ENCODE measurements around the gene SH3BP2. TPM values are rescaled to one million over a fixed set of nuclear protein-coding genes. Genes with fewer than 3 reads are reported as not detected.

The SH3BP2 gene
- total RNA-seq, 2 donors from 2014 or later: 28.3 to 28.5 TPM

DNA sequence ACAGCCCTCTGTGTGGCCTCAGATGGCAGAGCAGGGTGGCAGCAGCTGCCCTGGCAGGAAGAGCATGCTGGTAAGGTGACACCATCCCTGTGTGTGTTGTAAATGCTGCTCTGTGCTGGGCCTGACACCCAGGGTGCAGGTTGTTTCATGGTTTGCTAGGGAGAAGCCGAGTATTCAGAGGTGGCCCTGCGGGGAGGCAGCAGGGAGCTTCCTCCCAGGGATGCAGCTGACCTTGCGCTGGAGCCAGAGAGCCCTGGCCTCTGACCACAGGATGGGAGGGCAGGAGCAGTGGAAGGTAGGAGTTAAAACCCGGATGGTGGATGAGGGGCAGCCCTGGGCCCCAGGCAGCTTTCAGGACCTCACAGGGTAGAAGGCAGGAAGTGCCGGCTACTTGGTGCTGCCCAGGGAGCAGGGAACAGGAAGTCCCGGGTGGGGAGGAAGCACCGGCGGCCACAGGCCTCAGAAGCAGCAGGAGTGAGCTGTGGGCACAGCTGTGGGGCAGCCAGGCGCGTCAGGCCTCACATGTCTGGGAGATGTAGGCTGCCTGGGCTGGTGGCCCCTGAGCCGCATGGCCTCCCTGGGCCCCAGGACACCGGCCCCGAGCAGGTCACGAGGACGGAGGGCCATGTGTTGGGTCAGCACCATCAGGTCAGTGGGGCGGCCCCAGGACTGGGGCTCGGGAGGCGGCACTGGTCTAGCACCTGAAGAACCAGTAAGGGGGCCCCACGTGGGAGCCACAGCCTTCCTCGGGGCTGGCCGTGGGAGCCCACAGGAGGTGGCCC is 19.1 kb downstream of the SH3BP2 start:
- intact Hi-C loops (cut with DNase I): no loop called here
- peak; percentile 76 to 81 for ATAC-seq

GRCh38 chr4:2812612-2813354 is 19.9 kb downstream of the SH3BP2 start:
- ATAC-seq (peak in 1 of 2 donors; percentile 2), DNase-seq (no peak)
- intact Hi-C loops (cut with DNase I): no loop called here

More for the DNA sequence above, 19.1 kb downstream of the SH3BP2 start:
- peak; percentile 79 for DNase-seq

GRCh38 chr4:2813446-2814405 is 20.8 kb downstream of the SH3BP2 start:
- intact Hi-C loops (cut with DNase I): no loop called here
- ATAC-seq (no peak), DNase-seq (no peak)

DNA sequence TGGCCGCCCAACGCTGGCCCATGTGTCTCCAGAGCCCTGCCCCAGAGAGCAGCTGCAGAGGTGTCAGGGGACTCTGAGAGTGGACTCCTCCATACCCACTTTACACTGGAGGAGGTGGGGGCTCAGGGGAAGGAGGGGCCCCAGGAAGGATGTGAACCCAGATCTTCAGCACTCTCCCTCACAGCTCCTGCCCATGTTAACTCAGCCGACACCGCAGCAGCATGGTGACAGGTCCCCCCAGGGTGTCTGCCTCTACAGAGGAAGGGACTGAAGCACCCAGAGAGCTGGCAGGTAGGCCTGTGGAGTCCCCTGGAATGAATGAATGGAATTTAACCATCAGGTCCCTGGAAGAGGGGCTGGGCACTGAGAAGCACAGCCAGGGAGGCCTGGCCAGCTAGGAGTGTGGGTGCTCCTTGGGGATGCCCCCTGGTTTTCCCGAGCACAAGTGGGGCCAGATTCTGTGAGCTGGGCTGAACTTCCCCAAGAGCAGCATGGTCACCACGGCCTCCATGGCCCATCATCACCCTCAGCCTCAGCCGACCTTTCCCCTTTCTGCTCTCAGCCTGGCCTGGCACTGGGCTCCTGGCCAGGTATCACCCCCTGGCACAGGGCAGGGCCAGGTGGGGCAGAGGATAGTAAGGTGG is 21.9 kb downstream of the SH3BP2 start:
- no peak for ATAC-seq
- DNase-seq: no peak
- intact Hi-C loops (cut with DNase I): no loop called here

GRCh38 chr4:2816401-2816954 is 23.6 kb downstream of the SH3BP2 start:
- ATAC-seq (no peak), DNase-seq (no peak)
- intact Hi-C loops (cut with DNase I): no loop called here

GRCh38 chr4:2817137-2817536 is 24.3 kb downstream of the SH3BP2 start:
- intact Hi-C loops (cut with DNase I): no loop called here
- DNase-seq: no peak
- ATAC-seq: no peak

DNA sequence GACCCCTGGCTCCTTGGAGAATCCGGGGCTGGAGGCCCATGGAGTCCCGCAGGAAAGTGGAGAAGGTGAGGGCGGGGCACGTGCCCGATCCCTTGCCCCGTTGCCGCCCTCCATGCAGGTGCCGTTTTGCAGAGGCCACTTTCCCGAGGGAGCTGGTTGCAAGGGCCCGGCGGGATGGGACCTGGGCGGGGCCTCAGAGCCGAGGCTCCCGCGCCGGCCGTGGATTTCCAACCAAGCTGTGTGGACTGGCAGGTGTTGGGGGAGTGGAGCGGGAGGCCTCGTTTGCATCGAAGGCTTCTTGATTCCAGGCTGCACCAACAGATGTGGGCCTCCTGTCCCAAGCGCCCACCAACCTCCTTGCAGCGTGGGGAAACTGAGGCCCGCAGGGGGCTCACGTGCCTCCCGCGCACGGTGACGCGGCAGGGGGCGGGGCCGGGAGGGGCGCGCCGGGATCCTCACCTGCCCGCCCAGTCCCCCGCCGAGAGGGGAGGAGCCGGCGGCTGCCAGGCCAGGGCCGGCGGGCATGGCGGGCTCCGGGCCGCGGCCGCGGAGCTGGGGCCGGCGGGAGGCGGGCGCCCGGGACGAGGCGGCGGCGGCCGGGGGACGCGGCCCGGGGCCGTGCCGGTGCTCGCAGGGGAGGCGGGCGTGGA is 24.9 kb downstream of the SH3BP2 start:
- DNase-seq (no peak), ATAC-seq (peak; percentile 50 to 56)
- intact Hi-C loops (cut with DNase I): no loop called here

GRCh38 chr4:2818351-2818939 is 25.6 kb downstream of the SH3BP2 start:
- ATAC-seq: peak; percentile 14 to 15
- no peak for DNase-seq
- intact Hi-C loops (cut with DNase I): no loop called here

- no peak for ATAC-seq
- no peak for DNase-seq
- intact Hi-C loops (cut with DNase I): no loop called here
These were observed 26.6 kb downstream of the SH3BP2 start for GRCh38 chr4:2819244-2820215.

DNA sequence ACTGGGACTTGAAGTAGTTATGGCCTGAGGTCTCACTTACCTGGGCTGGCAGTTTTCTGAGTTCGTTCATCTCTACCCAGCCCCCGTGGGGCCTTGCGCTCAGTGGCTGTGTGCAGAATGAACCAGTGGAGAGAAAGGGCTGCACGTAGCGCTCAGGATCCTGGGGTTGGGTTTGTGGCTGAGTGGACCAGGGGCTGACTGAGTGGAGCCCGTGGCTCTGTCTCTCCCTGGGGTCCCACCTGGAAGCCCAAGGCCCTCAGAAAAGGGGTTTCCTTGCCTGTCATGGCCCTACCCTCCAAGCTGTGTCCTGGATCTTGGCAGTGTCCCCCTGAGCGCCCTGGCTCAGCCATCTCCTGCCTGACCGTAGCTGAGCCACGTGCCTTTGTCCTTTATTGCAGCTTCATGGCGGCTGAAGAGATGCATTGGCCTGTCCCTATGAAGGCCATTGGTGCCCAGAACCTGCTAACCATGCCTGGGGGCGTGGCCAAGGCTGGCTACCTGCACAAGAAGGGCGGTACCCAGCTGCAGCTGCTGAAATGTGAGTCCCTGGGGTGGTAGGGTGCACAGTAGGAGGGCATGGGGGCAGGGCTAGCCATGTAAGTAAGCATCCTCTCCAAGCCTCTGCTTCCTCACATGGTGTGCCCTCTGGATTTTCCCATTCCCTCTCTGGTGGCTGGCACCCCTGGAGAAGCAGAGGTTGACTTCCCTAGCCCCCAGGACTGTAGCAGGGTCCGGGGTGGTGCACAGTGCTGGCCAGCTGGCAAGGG is 27.5 kb downstream of the SH3BP2 start:
- intact Hi-C loops (cut with DNase I): no loop called here
- peak; percentile 17 for DNase-seq
- no peak for ATAC-seq

DNA sequence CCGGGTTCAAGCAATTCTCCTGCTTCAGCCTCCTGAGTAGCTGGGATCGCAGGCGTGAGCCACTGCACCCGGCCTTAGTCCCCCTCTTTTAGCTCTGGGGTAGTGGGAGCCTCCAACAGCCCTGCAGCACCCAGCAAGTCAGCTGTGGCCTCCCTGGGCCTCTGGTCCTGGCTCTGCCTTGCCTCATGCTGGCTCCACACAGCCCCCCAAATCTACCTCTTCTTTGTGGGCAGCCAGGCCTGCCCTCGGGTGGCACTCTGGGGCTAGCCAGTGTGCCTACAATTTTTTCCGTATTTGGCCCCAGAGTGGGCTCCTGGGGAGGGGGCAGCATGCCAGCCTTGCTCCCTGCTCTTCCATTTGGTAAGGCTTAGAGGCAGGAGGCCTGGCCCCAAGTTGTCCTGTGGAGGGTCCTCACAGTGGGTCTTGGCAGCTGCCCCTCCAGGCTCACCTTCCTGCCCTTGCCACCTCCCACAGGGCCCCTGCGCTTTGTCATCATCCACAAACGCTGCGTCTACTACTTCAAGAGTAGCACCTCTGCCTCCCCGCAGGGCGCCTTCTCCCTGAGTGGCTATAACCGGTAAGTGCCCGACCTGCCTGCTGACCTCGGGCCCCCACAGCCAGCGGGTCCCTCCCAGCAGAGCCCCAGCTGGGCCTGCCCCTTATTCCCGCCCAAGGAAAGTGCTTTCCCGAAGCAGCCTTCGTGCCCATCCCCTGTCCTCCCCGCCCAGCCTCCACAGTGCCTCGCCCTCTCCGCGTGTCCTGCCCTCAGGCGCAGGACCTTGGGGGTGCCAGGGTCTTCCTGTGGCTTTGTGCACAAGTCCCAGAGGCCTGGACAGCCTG is 29.8 kb downstream of the SH3BP2 start:
- intact Hi-C loops (cut with DNase I): no loop called here
- DNase-seq (peak; percentile 19), ATAC-seq (no peak)

GRCh38 chr4:2823301-2823670 is 30.4 kb downstream of the SH3BP2 start:
- DNase-seq: peak; percentile 18
- intact Hi-C loops (cut with DNase I): no loop called here

GRCh38 chr4:2823671-2824328 is 30.9 kb downstream of the SH3BP2 start:
- ATAC-seq (peak in 1 of 2 donors; percentile 76), DNase-seq (peak; percentile 9)
- intact Hi-C loops (cut with DNase I): no loop called here

More at GRCh38 chr4:2823301-2823670, 30.4 kb downstream of the SH3BP2 start:
- ATAC-seq: peak in 1 of 2 donors; percentile 0

- ATAC-seq: no peak
- intact Hi-C loops (cut with DNase I): no loop called here
- no peak for DNase-seq
These were observed 31.5 kb downstream of the SH3BP2 start for GRCh38 chr4:2824329-2824835.
